Breast epithelium (tissue), 3 donors: Measurements from ENCODE around the gene ABI3.

ENCODE experiments used
- CTCF ChIP-seq, 3 donors: fragments of 450-650 bp; IDR thresholded peaks; one replicate each; pipeline ENCODE4 v1.5.1; 2016 to 2017; ENCODE audit warnings: antibody characterized with exemption in 3 of 3, mild to moderate bottlenecking in 3 of 3, moderate library complexity in 3 of 3
- POLR2A ChIP-seq: fragments of 450-650 bp; IDR thresholded peaks from one replicate; pipeline ENCODE4 v1.6.1; 2016; ENCODE audit warnings: antibody characterized with exemption, mild to moderate bottlenecking, moderate library complexity

- TF ChIP-seq CTCF (IDR thresholded peaks at IDR 0.05): no peak
- no peak for TF ChIP-seq POLR2A
These were observed 19.0 kb upstream of the ABI3 start for GRCh38 chr17:49191409-49191916.
